Activated T-helper 1 cell treated with anti-CD3 and anti-CD28 coated beads, Interleukin-2, amount 50 U/mL, for 16 hours (primary cell): ENCODE data around the gene ANO2.
"Not testable (repeated sequence)": the region's sequence is repeated elsewhere in the genome, so short reads cannot be mapped to it uniquely, and the experiment has no call there.

Source experiments
- DNase-seq, 2 donors: peaks; one replicate each; pipeline ENCODE4 v3.0.0-alpha.2; 2020; ENCODE audit warnings: low read depth in 1 of 2, low spot score in 1 of 2

ANO2 gene

GRCh38 chr12:5685935-5686334, 259.1 kb downstream of the ANO2 start:
- no peak for DNase-seq

- no peak for DNase-seq
These were observed 260.1 kb downstream of the ANO2 start for GRCh38 chr12:5684989-5685388.

- DNase-seq: no peak
These were observed 262.5 kb downstream of the ANO2 start for GRCh38 chr12:5682581-5682980.

GRCh38 chr12:5678176-5678575, 266.9 kb downstream of the ANO2 start:
- DNase-seq: no peak

- DNase-seq: not testable (repeated sequence)
These were observed 275.4 kb downstream of the ANO2 start for GRCh38 chr12:5669624-5670023.

GRCh38 chr12:5665615-5666014, 279.4 kb downstream of the ANO2 start:
- DNase-seq: no peak

GRCh38 chr12:5661811-5662210, 283.2 kb downstream of the ANO2 start:
- no peak for DNase-seq

- DNase-seq: no peak
These were observed 284.8 kb downstream of the ANO2 start for GRCh38 chr12:5660238-5660637.

GRCh38 chr12:5658339-5658941, 286.6 kb downstream of the ANO2 start:
- DNase-seq: not testable (repeated sequence)

GRCh38 chr12:5656836-5657235, 288.2 kb downstream of the ANO2 start:
- DNase-seq: no peak

- no peak for DNase-seq
These were observed 289.9 kb downstream of the ANO2 start for GRCh38 chr12:5655120-5655519.

- DNase-seq: no peak
These were observed 291.0 kb downstream of the ANO2 start for GRCh38 chr12:5654019-5654418.

- no peak for DNase-seq
These were observed 294.1 kb downstream of the ANO2 start for GRCh38 chr12:5650829-5651461.

- no peak for DNase-seq
These were observed 294.8 kb downstream of the ANO2 start for GRCh38 chr12:5650281-5650680.

- DNase-seq: no peak
These were observed 296.2 kb downstream of the ANO2 start for GRCh38 chr12:5648692-5649359.

GRCh38 chr12:5643266-5643665, 301.8 kb downstream of the ANO2 start:
- DNase-seq: no peak

GRCh38 chr12:5637698-5638097, 307.4 kb downstream of the ANO2 start:
- DNase-seq: no peak

GRCh38 chr12:5636907-5637306, 308.2 kb downstream of the ANO2 start:
- no peak for DNase-seq

GRCh38 chr12:5633106-5633505, 312.0 kb downstream of the ANO2 start:
- no peak for DNase-seq

GRCh38 chr12:5632453-5632852, 312.6 kb downstream of the ANO2 start:
- DNase-seq: no peak

GRCh38 chr12:5631497-5631896, 313.6 kb downstream of the ANO2 start:
- DNase-seq: no peak

- no peak for DNase-seq
These were observed 314.3 kb downstream of the ANO2 start for GRCh38 chr12:5630726-5631125.

- no peak for DNase-seq
These were observed 316.6 kb downstream of the ANO2 start for GRCh38 chr12:5628501-5628900.
